Osteoblast (primary cell): Measurements from ENCODE around the gene CTTN. TPM values are rescaled to one million over a fixed set of nuclear protein-coding genes. Genes with fewer than 3 reads are reported as not detected.
A peak's percentile ranks its signal among the peaks of the same experiment; 100 is the strongest.
"Not testable (repeated sequence)": the region's sequence is repeated elsewhere in the genome, so short reads cannot be mapped to it uniquely, and the experiment has no call there.

Experiments used
- DNase-seq: peaks from one replicate; pipeline ENCODE4 v3.0.0; 2011; ENCODE audit warnings: low spot score, mixed read lengths; ENCODE audit not compliant: insufficient read length; ENCODE audit errors: missing footprints
- H2AFZ ChIP-seq: 2 replicates; pipeline ENCODE4 v1.6.0; 2011; ENCODE audit warnings: mild to moderate bottlenecking, low read length
- H3K27ac ChIP-seq: 2 replicates; pipeline ENCODE4 v1.5.1; 2011; ENCODE audit warnings: mild to moderate bottlenecking, low read depth, low read length, moderate library complexity
- H3K27me3 ChIP-seq: 2 replicates; pipeline ENCODE4 v1.6.0; 2012; ENCODE audit warnings: mild to moderate bottlenecking, control low read depth, inconsistent platforms, low read length, moderate library complexity; ENCODE audit not compliant: insufficient read depth
- H3K36me3 ChIP-seq: 2 replicates; pipeline ENCODE4 v1.5.1; 2011; ENCODE audit warnings: mild to moderate bottlenecking, low read length, control low read depth, moderate library complexity; ENCODE audit not compliant: insufficient read depth
- H3K4me1 ChIP-seq: 2 replicates; pipeline ENCODE4 v1.5.1; 2011; ENCODE audit warnings: mild to moderate bottlenecking, low read length, control low read depth, moderate library complexity; ENCODE audit not compliant: insufficient read depth
- H3K4me2 ChIP-seq: 2 replicates; pipeline ENCODE4 v1.6.0; 2011; ENCODE audit warnings: mild to moderate bottlenecking, low read length; ENCODE audit not compliant: insufficient read depth
- H3K4me3 ChIP-seq: fragments of 200-600 bp; sonication (generic); 3 replicates; pipeline ENCODE4 v1.5.1; 2012; ENCODE audit warnings: mild to moderate bottlenecking, low read length, inconsistent platforms; ENCODE audit not compliant: insufficient read depth
- H3K79me2 ChIP-seq: 2 replicates; pipeline ENCODE4 v1.6.0; 2012; ENCODE audit warnings: mild to moderate bottlenecking, low read length, control low read depth, inconsistent platforms; ENCODE audit not compliant: insufficient read depth
- H3K9me3 ChIP-seq: 2 replicates; pipeline ENCODE4 v1.5.1; 2011; ENCODE audit warnings: low read depth, low read length, control low read depth
- H4K20me1 ChIP-seq: 2 replicates; pipeline ENCODE4 v1.6.0; 2012; ENCODE audit warnings: mild to moderate bottlenecking, low read length, control low read depth; ENCODE audit not compliant: insufficient read depth
- CTCF ChIP-seq: IDR thresholded peaks from 2 replicates; pipeline ENCODE4 v1.5.1; 2011; ENCODE audit warnings: mild to moderate bottlenecking, low read depth, low read length, moderate library complexity; ENCODE audit errors: extremely low read depth
- total RNA-seq: library from RNA; depleted of rRNA; stranded (reverse); fragments of >200 nt; gene quantifications from 2 replicates; pipeline ENCODE4 v1.2.3, GENCODE V29; 2012

Gene CTTN
- total RNA-seq, 1 donor: 429 TPM

- Histone ChIP-seq H4K20me1 (peaks cover 88% of the 10 kb centered on the region), H3K4me2 (no peak overlapping the region), H2AFZ (no peak overlapping the region), H3K36me3 (peaks cover 52% of the 10 kb centered on the region), H3K27me3 (no peaks in the 10 kb centered on the region), H3K79me2 (peaks cover 96% of the 10 kb centered on the region), H3K4me1 (peaks cover 19% of the 10 kb centered on the region), H3K9me3 (no peaks in the 10 kb centered on the region), H3K27ac (no peak overlapping the region), H3K4me3 (no peak overlapping the region)
- no peak for TF ChIP-seq CTCF
- no peak for DNase-seq
Observed at GRCh38 chr11:70404244-70404643, 5.9 kb downstream of the CTTN start.

- Histone ChIP-seq H3K4me3 (no peak overlapping the region), H4K20me1 (peaks cover 78% of the 10 kb centered on the region), H3K9me3 (no peaks in the 10 kb centered on the region), H3K27me3 (no peaks in the 10 kb centered on the region), H2AFZ (no peak overlapping the region), H3K4me1 (peaks cover 6% of the 10 kb centered on the region), H3K27ac (no peak overlapping the region), H3K79me2 (peaks cover 92% of the 10 kb centered on the region), H3K4me2 (no peak overlapping the region), H3K36me3 (peaks cover 63% of the 10 kb centered on the region)
- TF ChIP-seq CTCF: no peak
- peak; percentile 51 for DNase-seq
Observed at GRCh38 chr11:70405679-70406395, 7.5 kb downstream of the CTTN start.

DNA sequence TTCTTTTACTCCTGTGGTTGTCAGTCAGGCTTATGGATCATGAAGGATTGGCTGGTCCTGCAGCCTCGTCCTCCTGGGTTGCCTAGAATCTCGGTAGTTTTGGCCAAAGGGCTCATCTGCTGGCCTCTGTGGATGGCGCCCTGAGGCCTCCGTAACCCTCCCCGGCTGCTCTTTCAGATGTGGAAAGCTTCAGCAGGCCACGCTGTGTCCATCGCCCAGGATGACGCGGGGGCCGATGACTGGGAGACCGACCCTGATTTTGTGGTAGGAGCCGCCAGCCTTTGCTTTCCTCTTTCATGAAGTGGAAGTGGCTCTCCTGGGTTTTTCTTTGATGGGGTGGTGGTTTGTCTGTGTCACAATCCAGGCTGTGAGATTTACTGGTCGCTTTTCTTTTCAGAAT lies 8.8 kb downstream of the CTTN start:
- Histone ChIP-seq H3K79me2 (peaks cover 89% of the 10 kb centered on the region), H3K9me3 (no peaks in the 10 kb centered on the region), H3K4me1 (peaks cover 2% of the 10 kb centered on the region), H3K4me3 (no peak overlapping the region), H3K36me3 (peaks cover 71% of the 10 kb centered on the region), H3K27me3 (no peaks in the 10 kb centered on the region), H3K4me2 (no peak overlapping the region), H3K27ac (no peak overlapping the region), H4K20me1 (peaks cover 77% of the 10 kb centered on the region), H2AFZ (no peak overlapping the region)
- DNase-seq: peak; percentile 10
- TF ChIP-seq CTCF: no peak

DNA sequence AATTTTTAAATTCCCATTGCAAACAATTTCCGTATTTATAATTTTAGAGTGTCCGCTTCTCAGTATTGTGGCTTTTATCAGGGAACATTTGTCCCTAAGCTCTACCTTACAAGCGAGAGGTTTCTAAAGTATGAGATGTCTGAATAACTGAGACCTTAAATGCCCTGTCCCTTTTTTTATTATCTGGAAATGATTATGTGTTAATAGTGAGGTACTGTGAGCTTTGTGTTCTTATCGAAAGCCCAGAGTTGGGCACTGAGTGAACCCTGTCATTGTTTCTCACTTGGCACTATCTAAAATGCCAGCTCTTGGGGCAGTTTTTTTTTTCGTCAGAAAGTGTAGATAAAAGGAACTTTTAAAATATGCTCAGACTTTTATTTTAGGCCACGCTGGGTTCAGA lies 9.5 kb downstream of the CTTN start:
- peaks cover 75% of the 10 kb centered on the region for H4K20me1 ChIP-seq
- no peaks in the 10 kb centered on the region for H3K9me3 ChIP-seq
- no peak overlapping the region for H2AFZ ChIP-seq
- H3K36me3 ChIP-seq: peaks cover 74% of the 10 kb centered on the region
- H3K4me1 ChIP-seq: no peaks in the 10 kb centered on the region
- H3K4me2 ChIP-seq: no peak overlapping the region
- H3K4me3 ChIP-seq: no peak overlapping the region
- H3K79me2 ChIP-seq: peaks cover 88% of the 10 kb centered on the region
- no peak overlapping the region for H3K27ac ChIP-seq
- peak; percentile 9 for DNase-seq
- no peaks in the 10 kb centered on the region for H3K27me3 ChIP-seq
- no peak for TF ChIP-seq CTCF

DNA sequence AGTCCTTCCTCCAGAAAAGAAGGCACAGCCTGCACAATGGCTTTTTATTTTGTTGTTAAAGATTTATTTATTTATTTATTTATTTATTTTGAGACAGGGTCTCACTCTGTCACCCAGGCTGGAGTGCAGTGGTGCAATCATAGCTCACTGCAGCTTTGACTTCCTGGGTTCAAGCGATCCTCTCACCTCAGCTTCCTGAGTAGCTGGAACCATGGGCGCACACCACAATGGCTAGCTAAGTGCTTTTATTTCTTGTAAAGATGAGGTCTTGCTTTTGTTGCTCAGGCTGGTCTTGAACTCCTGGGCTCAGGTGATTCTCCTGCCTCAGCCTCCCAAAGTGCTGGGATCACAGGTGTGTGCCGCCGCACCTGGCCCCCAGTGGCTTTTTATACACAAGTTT lies 10.0 kb downstream of the CTTN start:
- not testable (repeated sequence) for H3K27me3 ChIP-seq, DNase-seq, H2AFZ ChIP-seq, H3K27ac ChIP-seq, H3K4me2 ChIP-seq, H3K4me1 ChIP-seq, H3K4me3 ChIP-seq, H3K9me3 ChIP-seq
- Histone ChIP-seq H4K20me1 (peaks cover 75% of the 10 kb centered on the region), H3K36me3 (peaks cover 79% of the 10 kb centered on the region), H3K79me2 (peaks cover 88% of the 10 kb centered on the region)
